ENCODE measurements around the gene WWC1. TPM values are rescaled to one million over a fixed set of nuclear protein-coding genes. Genes with fewer than 3 reads are reported as not detected.

WWC1 gene
- total RNA-seq, 1 experiment from 2014 or later: 52.6 TPM

GRCh38 chr5:168295574-168296201, 4.2 kb downstream of the WWC1 start:
- intact Hi-C loops (cut with micrococcal nuclease): no loop called here
- peak overlapping the region; percentile 7; the same call in 1 of the 2 replicates for H3K27ac ChIP-seq (ENCODE audit: low read depth, low read length)
- POLR2A ChIA-PET: interaction anchor here (1.6 kb wide), 1 partner anchor 22 kb away, joined by 4 read pairs; no protein-coding TSS in a partner anchor
- TF ChIP-seq EGR1 (IDR thresholded peaks at IDR 0.05; ENCODE audit: low read depth) (no peak), CTCF (IDR thresholded peaks at IDR 0.05 in 2 of 3, conservative IDR thresholded peaks at IDR 0.05 in 1 of 3; ENCODE audit: borderline replicate concordance in 1 of 3, insufficient read depth in 1 of 3, low read depth in 2 of 3, low read length in 2 of 3) (peak in 2 of 3 experiments; percentile 55; a peak in 4 of 6 replicates), ELF1 (IDR thresholded peaks at IDR 0.05; ENCODE audit: borderline replicate concordance, low read depth) (no peak), RAD21 (IDR thresholded peaks at IDR 0.05; ENCODE audit: low read depth) (no peak), CEBPB (IDR thresholded peaks at IDR 0.05; ENCODE audit: low read depth) (no peak), ATF3 (IDR thresholded peaks at IDR 0.05) (no peak)
- peak; percentile 18; the same call in 1 of the 2 replicates for ATAC-seq
- no peaks in the 10 kb centered on the region; a peak in 2 of 4 replicates for H3K36me3 ChIP-seq (ENCODE audit: control insufficient read depth in 1 of 2, insufficient read depth in 2 of 2, low read length in 2 of 2)
- peak overlapping the region; percentile 78 for H3K4me2 ChIP-seq (ENCODE audit: low read length)
- H4K20me1 ChIP-seq (ENCODE audit: insufficient read depth): peaks cover 6% of the 10 kb centered on the region; the same call in 1 of the 2 replicates
- H3K9me3 ChIP-seq (ENCODE audit: control insufficient read depth in 1 of 2, insufficient read depth in 1 of 2, low read depth in 1 of 2, low read length in 2 of 2): no peaks in the 10 kb centered on the region
- H3K27me3 ChIP-seq (ENCODE audit: insufficient read depth, low read length): no peaks in the 10 kb centered on the region
- RAD21 ChIA-PET (ENCODE audit: low non-redundant PET in 1 of 2, low total read pairs in 2 of 2, uncharacterized antibody in 2 of 2, unreplicated experiment in 2 of 2): interaction anchor here (0.6 to 1.1 kb wide), 2 partner anchors 17 to 21 kb away, joined by 3 read pairs; no protein-coding TSS in a partner anchor
- 0 out of 2 replicates have a peak overlapping the region, but pooled peaks have one; percentile 4 for H3K9ac ChIP-seq (ENCODE audit: low read length)
- H3K79me2 ChIP-seq (ENCODE audit: insufficient read depth, low read length): peaks cover 89% of the 10 kb centered on the region
- H3K4me3 ChIP-seq (replicated peaks in 1 of 2; ENCODE audit: low read depth in 1 of 2, low read length in 2 of 2): no peak overlapping the region
- no TSS peak for BruUV-seq (replicated peaks)
- CTCF ChIA-PET: no interaction called here
- H3K9me2 ChIP-seq (ENCODE audit: insufficient read depth): no peaks in the 10 kb centered on the region
- DNase-seq (ENCODE audit: low read depth, low spot score): no peak
- H2AFZ ChIP-seq (ENCODE audit: low read depth, low read length, poor library complexity, severe bottlenecking): no peak overlapping the region
- H3K4me1 ChIP-seq (ENCODE audit: control insufficient read depth in 1 of 2, insufficient read depth in 2 of 2, low read length in 2 of 2): peaks cover 40 to 73% of the 10 kb centered on the region in 2 experiments

GRCh38 chr5:168296682-168297081, 5.2 kb downstream of the WWC1 start:
- ChIA-PET CTCF (no interaction called here), RAD21 (ENCODE audit: low non-redundant PET in 1 of 2, low total read pairs in 2 of 2, uncharacterized antibody in 2 of 2, unreplicated experiment in 2 of 2) (no interaction called here), POLR2A (no interaction called here)
- H3K27ac ChIP-seq (ENCODE audit: low read depth, low read length): no peak overlapping the region
- DNase-seq (ENCODE audit: low read depth, low spot score): no peak
- H3K79me2 ChIP-seq (ENCODE audit: insufficient read depth, low read length): peaks cover 91% of the 10 kb centered on the region
- peaks cover 6% of the 10 kb centered on the region; the same call in 1 of the 2 replicates for H4K20me1 ChIP-seq (ENCODE audit: insufficient read depth)
- no peak overlapping the region for H3K4me3 ChIP-seq (replicated peaks in 1 of 2; ENCODE audit: low read depth in 1 of 2, low read length in 2 of 2)
- no peaks in the 10 kb centered on the region for H3K9me3 ChIP-seq (ENCODE audit: control insufficient read depth in 1 of 2, insufficient read depth in 1 of 2, low read depth in 1 of 2, low read length in 2 of 2)
- H3K9me2 ChIP-seq (ENCODE audit: insufficient read depth): no peaks in the 10 kb centered on the region
- intact Hi-C loops (cut with micrococcal nuclease): no loop called here
- H3K4me2 ChIP-seq (ENCODE audit: low read length): no peak overlapping the region
- no peak overlapping the region for H3K9ac ChIP-seq (ENCODE audit: low read length)
- no peaks in the 10 kb centered on the region for H3K27me3 ChIP-seq (ENCODE audit: insufficient read depth, low read length)
- no peak for ATAC-seq
- H3K36me3 ChIP-seq (ENCODE audit: control insufficient read depth in 1 of 2, insufficient read depth in 2 of 2, low read length in 2 of 2): no peaks in the 10 kb centered on the region; a peak in 2 of 4 replicates
- H3K4me1 ChIP-seq (ENCODE audit: control insufficient read depth in 1 of 2, insufficient read depth in 2 of 2, low read length in 2 of 2): peaks cover 44 to 77% of the 10 kb centered on the region in 2 experiments
- no TSS peak for BruUV-seq (replicated peaks)
- no peak overlapping the region for H2AFZ ChIP-seq (ENCODE audit: low read depth, low read length, poor library complexity, severe bottlenecking)
- TF ChIP-seq, protein P1, sequence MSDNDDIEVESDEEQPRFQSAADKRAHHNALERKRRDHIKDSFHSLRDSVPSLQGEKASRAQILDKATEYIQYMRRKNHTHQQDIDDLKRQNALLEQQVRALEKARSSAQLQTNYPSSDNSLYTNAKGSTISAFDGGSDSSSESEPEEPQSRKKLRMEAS (IDR thresholded peaks at IDR 0.05): no peak
- TF ChIP-seq TCF7L2 (IDR thresholded peaks at IDR 0.05; ENCODE audit: borderline replicate concordance, extremely low read depth, insufficient read depth, insufficient read length) (no peak), SIN3A (IDR thresholded peaks at IDR 0.05; ENCODE audit: low read depth) (no peak), EZH2phosphoT487 (IDR thresholded peaks at IDR 0.05; ENCODE audit: borderline replicate concordance) (no peak), JUND (IDR thresholded peaks at IDR 0.05) (no peak), EZH2 (IDR thresholded peaks at IDR 0.05) (no peak), ELF1 (IDR thresholded peaks at IDR 0.05; ENCODE audit: borderline replicate concordance, low read depth) (no peak), ZFX (IDR thresholded peaks at IDR 0.05) (no peak), SP1 (IDR thresholded peaks at IDR 0.05; ENCODE audit: low read depth) (no peak), POLR2AphosphoS5 (IDR thresholded peaks at IDR 0.05; ENCODE audit: low read depth, low read length) (no peak), YY1 (IDR thresholded peaks at IDR 0.05; ENCODE audit: extremely low read depth, insufficient replicate concordance, low read depth, low read length) (no peak), CBX3 (IDR thresholded peaks at IDR 0.05; ENCODE audit: low read depth) (no peak), ATF3 (IDR thresholded peaks at IDR 0.05) (no peak), POLR2A (IDR thresholded peaks at IDR 0.05; ENCODE audit: borderline replicate concordance, extremely low read depth, insufficient read depth, insufficient read length) (no peak)
